Loucy (cell line): ENCODE results near the gene PSEN2.
"Not testable (repeated sequence)": the region's sequence is repeated elsewhere in the genome, so short reads cannot be mapped to it uniquely, and the experiment has no call there.

Experiments
- H2AFZ ChIP-seq: fragments of 200-600 bp; sonication (generic); 2 replicates; pipeline ENCODE4 v1.6.0; 2016; ENCODE audit warnings: antibody characterized with exemption, mild to moderate bottlenecking, low read length, moderate library complexity
- H3F3A ChIP-seq: fragments of 200-600 bp; 2 replicates; pipeline ENCODE4 v1.6.0; 2016; ENCODE audit warnings: antibody characterized with exemption, low read depth, mild to moderate bottlenecking
- H3K27me3 ChIP-seq: fragments of 200-600 bp; sonication (generic); 2 replicates; pipeline ENCODE4 v1.6.1; 2014; ENCODE audit warnings: low read length, mild to moderate bottlenecking; ENCODE audit not compliant: insufficient read depth, poor library complexity, severe bottlenecking
- H3K36me3 ChIP-seq: fragments of 200-600 bp; sonication (generic); 2 replicates; pipeline ENCODE4 v1.6.1; 2016; ENCODE audit warnings: low read length; ENCODE audit not compliant: insufficient read depth
- H3K4me1 ChIP-seq: fragments of 200-600 bp; sonication (generic); 2 replicates; pipeline ENCODE4 v1.5.1; 2014; ENCODE audit warnings: low read length, mild to moderate bottlenecking; ENCODE audit not compliant: insufficient read depth, poor library complexity, severe bottlenecking
- H3K4me2 ChIP-seq: fragments of 200-600 bp; sonication (generic); 2 replicates; pipeline ENCODE4 v1.6.0; 2014; ENCODE audit warnings: antibody characterized with exemption, low read length, low read depth, mild to moderate bottlenecking; ENCODE audit not compliant: poor library complexity, severe bottlenecking
- H3K4me3 ChIP-seq: fragments of 200-600 bp; sonication (generic); 2 replicates; pipeline ENCODE4 v1.5.1; 2014; ENCODE audit warnings: low read length, mild to moderate bottlenecking, mixed read lengths; ENCODE audit not compliant: poor library complexity, severe bottlenecking
- H3K79me2 ChIP-seq: fragments of 200-600 bp; sonication (generic); 2 replicates; pipeline ENCODE4 v1.6.1; 2014; ENCODE audit warnings: low read length; ENCODE audit not compliant: insufficient read depth
- H3K9ac ChIP-seq: fragments of 200-600 bp; sonication (generic); 2 replicates; pipeline ENCODE4 v1.6.0; 2014; ENCODE audit warnings: mild to moderate bottlenecking, low read depth, low read length, moderate library complexity; ENCODE audit not compliant: poor library complexity, severe bottlenecking
- H3K9me2 ChIP-seq: fragments of 200-600 bp; sonication (generic); replicated peaks from 2 replicates; pipeline ENCODE4 v1.6.1; 2016; ENCODE audit warnings: low read depth, low read length, mixed read lengths
- H3K9me3 ChIP-seq: fragments of 200-600 bp; sonication (generic); 2 replicates; pipeline ENCODE4 v1.6.1; 2014; ENCODE audit warnings: mild to moderate bottlenecking, antibody characterized with exemption, low read length, low read depth; ENCODE audit not compliant: insufficient read depth
- H4K20me1 ChIP-seq: fragments of 200-600 bp; sonication (generic); 2 replicates; pipeline ENCODE4 v1.6.0; 2014; ENCODE audit warnings: antibody characterized with exemption, low read length, mild to moderate bottlenecking; ENCODE audit not compliant: insufficient read depth, poor library complexity, severe bottlenecking
- CTCF ChIP-seq: fragments of 200-600 bp; sonication (generic); conservative IDR thresholded peaks from 2 replicates; pipeline ENCODE4 v1.5.1; 2014; ENCODE audit warnings: mild to moderate bottlenecking, antibody characterized with exemption, low read length
- EZH2phosphoT487 ChIP-seq: fragments of 200-600 bp; IDR thresholded peaks from 2 replicates; pipeline ENCODE4 v1.6.1; 2018; ENCODE audit warnings: antibody characterized with exemption, mild to moderate bottlenecking, moderate library complexity, borderline replicate concordance

Gene PSEN2

GRCh38 chr1:226919995-226920394 is 49.6 kb downstream of the PSEN2 start:
- no peaks in the 10 kb centered on the region for H4K20me1 ChIP-seq
- no peak overlapping the region for H2AFZ ChIP-seq
- no peaks in the 10 kb centered on the region for H3K9me2 ChIP-seq
- no peaks in the 10 kb centered on the region for H3K4me1 ChIP-seq
- H3K4me2 ChIP-seq: no peak overlapping the region
- H3K4me3 ChIP-seq: no peak overlapping the region
- H3K27me3 ChIP-seq: no peaks in the 10 kb centered on the region
- H3K36me3 ChIP-seq: no peaks in the 10 kb centered on the region
- no peak for TF ChIP-seq CTCF
- no peak for TF ChIP-seq EZH2phosphoT487
- no peaks in the 10 kb centered on the region for H3K9me3 ChIP-seq
- H3F3A ChIP-seq: no peaks in the 10 kb centered on the region
- no peaks in the 10 kb centered on the region for H3K79me2 ChIP-seq
- H3K9ac ChIP-seq: no peak overlapping the region

GRCh38 chr1:226920446-226920894 is 50.1 kb downstream of the PSEN2 start:
- TF ChIP-seq CTCF (no peak), EZH2phosphoT487 (no peak)
- no peaks in the 10 kb centered on the region for H3K36me3 ChIP-seq
- H3K4me1 ChIP-seq: no peaks in the 10 kb centered on the region
- H3K9me3 ChIP-seq: no peaks in the 10 kb centered on the region
- H3F3A ChIP-seq: no peaks in the 10 kb centered on the region
- H3K27me3 ChIP-seq: no peaks in the 10 kb centered on the region
- H2AFZ ChIP-seq: no peak overlapping the region
- H3K79me2 ChIP-seq: no peaks in the 10 kb centered on the region
- H3K4me3 ChIP-seq: no peak overlapping the region
- no peaks in the 10 kb centered on the region for H4K20me1 ChIP-seq
- H3K9ac ChIP-seq: no peak overlapping the region
- no peak overlapping the region for H3K4me2 ChIP-seq
- no peaks in the 10 kb centered on the region for H3K9me2 ChIP-seq

DNA sequence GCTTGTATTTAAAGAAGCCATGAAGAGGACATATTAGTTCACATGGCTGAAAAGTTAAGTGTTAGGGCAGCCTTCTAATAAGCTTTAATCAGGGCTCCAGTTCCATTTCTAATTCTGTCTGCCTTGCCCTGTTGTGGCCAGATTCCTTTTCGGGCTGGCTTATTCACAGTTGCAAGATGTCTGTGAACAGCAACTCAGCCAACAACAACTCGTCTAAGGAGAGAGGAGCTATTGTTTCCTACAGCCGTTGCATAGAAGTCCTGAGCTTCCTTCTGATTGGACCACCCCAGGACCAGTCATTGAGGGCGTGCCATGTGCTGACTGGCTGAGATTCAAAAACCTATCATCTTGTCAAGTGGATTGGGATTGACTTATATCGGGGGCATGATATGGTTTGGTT is 51.1 kb downstream of the PSEN2 start:
- no peaks in the 10 kb centered on the region for H4K20me1 ChIP-seq
- no peak overlapping the region for H3K4me3 ChIP-seq
- no peaks in the 10 kb centered on the region for H3K9me3 ChIP-seq
- H3K9ac ChIP-seq: no peak overlapping the region
- TF ChIP-seq EZH2phosphoT487 (no peak), CTCF (no peak)
- no peak overlapping the region for H3K4me2 ChIP-seq
- no peaks in the 10 kb centered on the region for H3K27me3 ChIP-seq
- no peaks in the 10 kb centered on the region for H3F3A ChIP-seq
- H3K79me2 ChIP-seq: no peaks in the 10 kb centered on the region
- no peaks in the 10 kb centered on the region for H3K4me1 ChIP-seq
- H3K36me3 ChIP-seq: no peaks in the 10 kb centered on the region
- H2AFZ ChIP-seq: no peak overlapping the region
- no peaks in the 10 kb centered on the region for H3K9me2 ChIP-seq

GRCh38 chr1:226929260-226930111 is 59.1 kb downstream of the PSEN2 start:
- H3K27me3 ChIP-seq, H3K9ac ChIP-seq, H4K20me1 ChIP-seq, H3K9me3 ChIP-seq, H3K4me1 ChIP-seq, H2AFZ ChIP-seq, H3K79me2 ChIP-seq, H3K9me2 ChIP-seq, H3K36me3 ChIP-seq, H3F3A ChIP-seq, H3K4me2 ChIP-seq, H3K4me3 ChIP-seq: not testable (repeated sequence)
